Left ventricle myocardium inferior (tissue), 1 donor: ENCODE measurements around the gene TOMM40. TPM values are rescaled to one million over a fixed set of nuclear protein-coding genes. Genes with fewer than 3 reads are reported as not detected.

ENCODE experiments used
- DNase-seq: peaks from one replicate; pipeline ENCODE4 v3.0.0-alpha.2; 2020
- H3K27ac ChIP-seq: fragments of 200-600 bp; replicated peaks from 2 replicates; pipeline ENCODE4 v1.8.0; 2021
- H3K27me3 ChIP-seq: fragments of 200-600 bp; 2 replicates; pipeline ENCODE4 v1.8.0; 2021; ENCODE audit warnings: low read depth
- H3K36me3 ChIP-seq: fragments of 200-600 bp; 2 replicates; pipeline ENCODE4 v1.8.0; 2021
- H3K4me1 ChIP-seq: fragments of 200-600 bp; 2 replicates; pipeline ENCODE4 v1.8.0; 2021
- H3K4me3 ChIP-seq: fragments of 200-600 bp; 2 replicates; pipeline ENCODE4 v1.8.0; 2021; ENCODE audit warnings: mild to moderate bottlenecking, moderate library complexity
- H3K9me3 ChIP-seq: fragments of 200-600 bp; replicated peaks from 2 replicates; pipeline ENCODE4 v1.8.0; 2021
- intact Hi-C: fragments of 100-400 bp; cut with micrococcal nuclease; formaldehyde crosslinking; loops from one replicate; pipeline ENCODE4 v1.11.0; 2022
- total RNA-seq: library from RNA; stranded (reverse); fragmentation: NEBNext Ultra II Directional; extraction: Animal tissue kit (Norgen Biotek cat#: 25700); gene quantifications from one replicate; pipeline ENCODE4 v1.2.1, GENCODE V29; 2021
- TF ChIP-seq, protein P1 (sequence below): fragments of 200-600 bp; IDR thresholded peaks from 2 replicates; pipeline ENCODE4 v1.8.0; 2021; ENCODE audit warnings: antibody characterized with exemption, mild to moderate bottlenecking, borderline replicate concordance
- donor health status: DM: no; HTN: yes; CAD: no; lungs with severe emphysema.

The TOMM40 gene
- total RNA-seq, 1 donor from 2014 or later: 47.3 TPM

DNA sequence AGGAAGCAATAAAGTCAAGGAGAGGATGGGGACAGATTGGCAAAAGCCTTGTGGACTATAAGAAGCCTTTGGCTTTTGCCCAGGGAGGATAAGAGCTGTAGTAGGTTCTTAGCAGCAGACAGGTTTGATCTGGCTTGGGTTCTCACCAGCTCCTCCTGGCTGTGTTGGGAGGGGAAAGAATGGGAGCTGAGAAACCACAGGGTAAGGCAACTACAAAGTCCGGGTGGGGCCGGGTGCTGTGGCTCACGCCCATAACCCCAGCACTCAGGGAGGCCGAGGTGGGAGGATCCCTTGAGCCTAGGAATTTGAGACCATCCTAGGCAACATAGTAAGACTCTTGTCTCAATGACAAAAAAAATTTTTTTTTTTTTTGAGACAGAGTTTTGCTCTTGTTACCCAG is 24.4 kb upstream of the TOMM40 start:
- intact Hi-C loops: no loop called here
- DNase-seq: no peak
- H3K36me3 ChIP-seq: peaks cover 38% of the 10 kb centered on the region
- peaks cover 53% of the 10 kb centered on the region for H3K4me1 ChIP-seq
- no peaks in the 10 kb centered on the region for H3K9me3 ChIP-seq
- no peak overlapping the region for H3K4me3 ChIP-seq
- TF ChIP-seq, protein P1, sequence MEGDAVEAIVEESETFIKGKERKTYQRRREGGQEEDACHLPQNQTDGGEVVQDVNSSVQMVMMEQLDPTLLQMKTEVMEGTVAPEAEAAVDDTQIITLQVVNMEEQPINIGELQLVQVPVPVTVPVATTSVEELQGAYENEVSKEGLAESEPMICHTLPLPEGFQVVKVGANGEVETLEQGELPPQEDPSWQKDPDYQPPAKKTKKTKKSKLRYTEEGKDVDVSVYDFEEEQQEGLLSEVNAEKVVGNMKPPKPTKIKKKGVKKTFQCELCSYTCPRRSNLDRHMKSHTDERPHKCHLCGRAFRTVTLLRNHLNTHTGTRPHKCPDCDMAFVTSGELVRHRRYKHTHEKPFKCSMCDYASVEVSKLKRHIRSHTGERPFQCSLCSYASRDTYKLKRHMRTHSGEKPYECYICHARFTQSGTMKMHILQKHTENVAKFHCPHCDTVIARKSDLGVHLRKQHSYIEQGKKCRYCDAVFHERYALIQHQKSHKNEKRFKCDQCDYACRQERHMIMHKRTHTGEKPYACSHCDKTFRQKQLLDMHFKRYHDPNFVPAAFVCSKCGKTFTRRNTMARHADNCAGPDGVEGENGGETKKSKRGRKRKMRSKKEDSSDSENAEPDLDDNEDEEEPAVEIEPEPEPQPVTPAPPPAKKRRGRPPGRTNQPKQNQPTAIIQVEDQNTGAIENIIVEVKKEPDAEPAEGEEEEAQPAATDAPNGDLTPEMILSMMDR: no peak
- H3K27me3 ChIP-seq: no peaks in the 10 kb centered on the region
- H3K27ac ChIP-seq: no peak overlapping the region

DNA sequence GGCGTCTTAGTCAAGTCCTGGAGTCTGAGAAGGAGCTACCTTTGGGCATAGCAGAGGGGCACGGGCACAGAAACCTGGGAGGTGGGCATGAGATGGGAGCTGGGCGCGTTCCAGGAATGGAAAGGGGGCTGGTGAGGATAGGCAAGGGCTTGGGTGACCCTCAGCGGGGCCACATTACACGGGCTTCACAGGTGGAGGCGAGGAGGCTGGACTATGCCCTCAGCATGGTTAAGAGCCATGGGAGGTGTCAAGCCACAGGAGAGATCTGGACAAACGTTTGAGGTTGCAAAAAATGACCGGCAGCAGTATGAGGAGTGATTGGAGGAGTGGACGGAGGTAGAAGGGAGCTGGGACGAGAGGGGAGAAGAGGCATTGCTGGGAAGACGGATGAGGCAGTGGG is 23.5 kb upstream of the TOMM40 start:
- H3K27me3 ChIP-seq: no peaks in the 10 kb centered on the region
- H3K9me3 ChIP-seq: no peaks in the 10 kb centered on the region
- H3K4me3 ChIP-seq: no peak overlapping the region
- DNase-seq: no peak
- peak overlapping the region; percentile 82 for H3K27ac ChIP-seq
- peaks cover 61% of the 10 kb centered on the region for H3K4me1 ChIP-seq
- H3K36me3 ChIP-seq: peaks cover 46% of the 10 kb centered on the region
- TF ChIP-seq, protein P1: no peak
- intact Hi-C loops: no loop called here

DNA sequence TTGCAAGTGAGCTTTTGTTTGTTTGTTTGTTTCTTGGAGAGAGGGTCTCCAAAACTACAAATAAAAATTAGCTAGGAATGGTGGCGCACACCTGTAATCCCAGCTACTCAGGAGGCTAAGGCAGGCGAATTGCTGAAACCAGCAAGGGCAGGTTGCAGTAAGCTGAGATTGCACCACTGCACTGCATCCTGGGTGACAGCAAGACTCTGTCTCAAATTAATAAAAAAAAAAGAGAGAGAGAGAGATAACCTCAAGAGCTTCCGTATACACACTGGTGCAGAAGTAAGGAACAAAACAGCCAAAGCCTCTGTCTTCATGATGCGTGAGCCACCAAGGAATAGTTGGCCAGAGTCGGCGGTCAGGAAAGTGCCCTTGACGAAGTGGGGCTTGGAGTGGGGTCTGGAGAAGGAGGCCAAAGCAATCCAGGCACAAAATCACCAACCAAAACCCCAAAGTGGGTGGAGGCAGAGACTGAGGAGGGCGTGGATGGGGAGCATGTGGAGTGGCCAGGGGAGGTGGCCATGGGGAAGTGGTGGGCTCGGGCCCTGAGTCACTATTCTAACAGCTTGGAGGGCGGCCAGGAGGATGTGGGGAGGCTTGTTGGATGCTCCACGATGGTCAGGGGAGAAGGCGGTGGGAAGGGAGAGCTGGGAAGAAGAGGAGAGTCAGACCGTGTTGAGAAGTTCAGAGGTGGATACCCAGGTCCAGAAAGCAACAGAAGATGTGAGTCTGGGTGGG is 21.2 kb upstream of the TOMM40 start:
- peaks cover 70% of the 10 kb centered on the region for H3K4me1 ChIP-seq
- DNase-seq: no peak
- intact Hi-C loops: no loop called here
- H3K27me3 ChIP-seq: no peaks in the 10 kb centered on the region
- H3K4me3 ChIP-seq: no peak overlapping the region
- H3K9me3 ChIP-seq: no peaks in the 10 kb centered on the region
- TF ChIP-seq, protein P1: no peak
- H3K27ac ChIP-seq: peak overlapping the region; percentile 82
- H3K36me3 ChIP-seq: peaks cover 68% of the 10 kb centered on the region

DNA sequence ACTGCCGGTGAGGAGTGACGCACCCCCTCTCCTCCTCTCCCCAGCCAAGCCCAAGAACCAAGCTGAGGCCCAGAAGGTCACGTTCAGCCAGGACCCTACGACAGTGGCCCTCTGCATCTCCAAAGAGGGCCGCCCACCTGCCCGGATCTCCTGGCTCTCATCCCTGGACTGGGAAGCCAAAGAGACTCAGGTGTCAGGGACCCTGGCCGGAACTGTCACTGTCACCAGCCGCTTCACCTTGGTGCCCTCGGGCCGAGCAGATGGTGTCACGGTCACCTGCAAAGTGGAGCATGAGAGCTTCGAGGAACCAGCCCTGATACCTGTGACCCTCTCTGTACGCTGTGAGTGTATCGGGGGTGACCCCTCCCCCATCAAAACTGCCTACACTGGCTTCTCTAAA is 19.2 kb upstream of the TOMM40 start:
- DNase-seq: no peak
- Histone ChIP-seq H3K4me3 (no peak overlapping the region), H3K4me1 (peaks cover 77% of the 10 kb centered on the region), H3K27ac (peak overlapping the region; percentile 82), H3K9me3 (no peaks in the 10 kb centered on the region), H3K27me3 (no peaks in the 10 kb centered on the region), H3K36me3 (peaks cover 70% of the 10 kb centered on the region)
- intact Hi-C loops: no loop called here
- TF ChIP-seq, protein P1: no peak

DNA sequence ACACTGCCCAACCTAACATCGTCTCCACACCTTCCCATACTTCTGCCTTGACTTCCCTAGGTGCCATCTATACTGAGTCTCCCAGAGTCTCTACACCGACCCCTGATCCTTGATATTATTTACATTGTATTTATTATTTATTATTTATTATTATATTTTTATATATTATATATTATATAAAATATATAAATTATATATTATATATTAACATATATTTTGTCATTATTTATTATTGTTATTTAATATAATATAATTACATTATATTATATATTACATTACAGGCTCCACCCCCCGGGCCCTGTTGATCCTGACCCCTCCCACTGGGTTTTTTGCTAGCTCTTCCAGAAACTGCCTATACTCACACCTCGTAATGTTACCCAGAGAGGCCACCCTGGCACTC is 18.4 kb upstream of the TOMM40 start:
- no peaks in the 10 kb centered on the region for H3K9me3 ChIP-seq
- H3K4me3 ChIP-seq: no peak overlapping the region
- intact Hi-C loops: no loop called here
- H3K36me3 ChIP-seq: peaks cover 70% of the 10 kb centered on the region
- H3K27ac ChIP-seq: peak overlapping the region; percentile 31
- TF ChIP-seq, protein P1: no peak
- DNase-seq: no peak
- no peaks in the 10 kb centered on the region for H3K27me3 ChIP-seq
- peaks cover 73% of the 10 kb centered on the region for H3K4me1 ChIP-seq
